Fibroblast of mammary gland (primary cell): ENCODE results near the gene FBH1.
A peak's percentile ranks its signal among the peaks of the same experiment; 100 is the strongest.
"Not testable (repeated sequence)": the region's sequence is repeated elsewhere in the genome, so short reads cannot be mapped to it uniquely, and the experiment has no call there.

Experiments
- DNase-seq: peaks from one replicate; pipeline ENCODE4 v3.0.0-alpha.2; 2010; ENCODE audit warnings: low read depth
- H3K4me3 ChIP-seq: 2 replicates; pipeline ENCODE4 v1.5.1; 2011; ENCODE audit warnings: low read depth, mild to moderate bottlenecking, low read length, moderate library complexity; ENCODE audit not compliant: control insufficient read depth
- CTCF ChIP-seq: conservative IDR thresholded peaks from 2 replicates; pipeline ENCODE4 v1.5.1; 2011; ENCODE audit warnings: low read depth, low read length, inconsistent platforms; ENCODE audit not compliant: control insufficient read depth, insufficient read depth

FBH1 gene

GRCh38 chr10:5869156-5869555 lies 20.9 kb upstream of the FBH1 start:
- no peak for DNase-seq
- no peak for TF ChIP-seq CTCF
- no peak overlapping the region for H3K4me3 ChIP-seq

DNA sequence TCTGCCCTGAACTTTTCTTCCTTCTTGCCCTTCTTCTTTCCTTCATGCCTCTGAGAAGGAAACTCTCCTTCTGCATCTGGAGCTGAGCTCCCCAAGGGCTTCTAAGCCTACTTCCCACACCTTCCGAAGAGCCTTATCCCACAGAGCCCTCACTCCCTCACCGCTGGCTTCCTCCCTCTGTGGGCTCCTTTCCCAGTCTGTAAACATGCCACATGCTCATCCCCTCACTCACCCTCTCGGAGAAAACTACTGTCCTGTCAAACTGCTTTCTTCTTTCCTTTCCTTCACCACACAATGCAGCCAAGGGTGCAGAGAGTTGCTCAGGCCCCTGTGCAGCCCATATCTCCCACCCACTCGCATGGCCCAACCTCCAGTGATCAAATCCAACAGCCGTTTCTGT lies 18.4 kb upstream of the FBH1 start:
- H3K4me3 ChIP-seq, result no peak overlapping the region
- peak; percentile 75 for DNase-seq
- TF ChIP-seq CTCF, result no peak

GRCh38 chr10:5873515-5873995 lies 16.5 kb upstream of the FBH1 start:
- peak; percentile 79 for DNase-seq
- peak; percentile 78 for TF ChIP-seq CTCF
- no peak overlapping the region for H3K4me3 ChIP-seq

DNA sequence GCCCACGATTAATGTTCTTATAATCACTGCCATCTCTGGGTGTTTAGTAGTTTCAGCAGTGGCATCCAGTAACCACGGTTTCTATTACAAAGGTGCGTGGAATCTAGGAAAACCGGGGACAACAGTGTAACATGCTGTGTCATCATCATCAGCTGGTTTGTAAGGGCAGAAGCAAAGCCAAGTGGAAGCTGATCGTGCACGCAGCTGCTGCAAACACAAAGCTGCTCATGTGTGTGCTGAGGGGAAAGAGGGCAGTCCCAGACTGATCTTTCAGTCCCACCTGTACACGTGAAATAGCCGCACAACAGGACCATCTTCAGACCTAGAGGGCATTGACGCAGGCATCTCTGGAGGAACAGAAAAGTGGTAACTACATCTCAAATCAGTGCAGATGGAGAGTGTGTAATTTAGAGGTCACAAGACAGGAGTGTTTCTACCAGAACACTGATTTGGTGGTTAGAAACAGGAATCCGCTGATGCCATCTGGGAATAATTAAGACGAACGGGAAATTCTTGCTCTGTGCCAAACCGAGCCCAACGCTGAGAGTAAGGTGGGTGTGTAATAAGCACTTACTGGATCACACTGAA lies 13.8 kb upstream of the FBH1 start:
- no peak for TF ChIP-seq CTCF
- peak overlapping the region; percentile 22 for H3K4me3 ChIP-seq
- DNase-seq, result peak; percentile 95

- not testable (repeated sequence) for H3K4me3 ChIP-seq, DNase-seq
Observed at GRCh38 chr10:5877041-5877440, 13.0 kb upstream of the FBH1 start.

- no peak for DNase-seq
- TF ChIP-seq CTCF, result no peak
- H3K4me3 ChIP-seq, result no peak overlapping the region
Observed at GRCh38 chr10:5882961-5883360, 7.1 kb upstream of the FBH1 start.

DNA sequence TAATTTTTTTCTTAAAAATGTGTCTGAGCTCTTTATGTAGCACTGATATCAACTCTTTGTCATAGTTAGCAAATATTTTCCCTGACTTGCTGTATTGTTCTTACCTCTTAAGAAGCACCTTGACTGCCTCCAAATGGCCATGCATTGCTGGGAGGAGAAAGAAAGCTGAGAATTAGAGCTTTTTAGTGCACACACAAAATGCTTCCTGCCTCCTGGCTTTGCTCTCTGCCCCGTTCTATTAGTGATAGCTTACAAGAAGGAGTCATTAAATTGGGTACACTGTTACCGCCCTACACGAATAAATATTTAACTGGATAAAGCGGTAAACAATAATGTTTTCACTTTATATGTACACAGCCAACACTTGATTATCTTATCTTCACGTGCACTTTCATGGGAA lies 4.4 kb upstream of the FBH1 start:
- no peak overlapping the region for H3K4me3 ChIP-seq
- no peak for DNase-seq
- no peak for TF ChIP-seq CTCF
